Sigmoid colon (tissue), 7 donors: Measurements from ENCODE around the gene JPH4. TPM values are rescaled to one million over a fixed set of nuclear protein-coding genes. Genes with fewer than 3 reads are reported as not detected.

Experiments used
- DNase-seq: peaks from one replicate; pipeline ENCODE4 v3.0.0-alpha.2; 2019
- H3K27ac ChIP-seq, 4 donors: fragments of 200-600 bp; sonication (generic); one replicate each; pipeline ENCODE4 v1.5.1; 2016 to 2019; ENCODE audit warnings: mild to moderate bottlenecking in 1 of 4
- H3K27me3 ChIP-seq, 3 donors: fragments of 200-600 bp; sonication (generic); one replicate each; pipeline ENCODE4 v1.5.1; 2019; ENCODE audit warnings: mild to moderate bottlenecking in 1 of 3
- H3K36me3 ChIP-seq, 4 donors: fragments of 200-600 bp; sonication (generic); one replicate each; pipeline ENCODE4 v1.5.1; 2016 to 2019
- H3K4me1 ChIP-seq, 4 donors: fragments of 200-600 bp; sonication (generic); one replicate each; pipeline ENCODE4 v1.5.1; 2017 to 2019
- H3K4me3 ChIP-seq, 4 donors: fragments of 200-600 bp; sonication (generic); one replicate each; pipeline ENCODE4 v1.5.1; 2017 to 2019; ENCODE audit warnings: mild to moderate bottlenecking in 2 of 4, moderate library complexity in 1 of 4
- H3K9me3 ChIP-seq, 4 donors: fragments of 200-600 bp in 3 of 4; sonication (generic) in 3 of 4; one replicate each; pipeline versions ENCODE4 v1.5.1 to v1.6.1; 2013 to 2019
- EP300 ChIP-seq, 4 donors: sonication (generic); formaldehyde crosslinking; IDR thresholded peaks; one replicate each; pipeline ENCODE4 v1.6.1; 2017; ENCODE audit warnings: antibody characterized with exemption in 4 of 4
- POLR2A ChIP-seq, 2 donors: fragments of 450-650 bp; IDR thresholded peaks; one replicate each; pipeline ENCODE4 v1.6.1; 2016; ENCODE audit warnings: antibody characterized with exemption in 2 of 2, mild to moderate bottlenecking in 2 of 2, moderate library complexity in 2 of 2
- POLR2AphosphoS5 ChIP-seq, 4 donors: sonication (generic); formaldehyde crosslinking; IDR thresholded peaks; one replicate each; pipeline ENCODE4 v1.6.1; 2017; ENCODE audit warnings: antibody characterized with exemption in 4 of 4
- WGBS, 2 donors: extraction: QIAGEN DNeasy Blood & Tissue Kit; methylation state at CpG; one replicate each; pipeline ENCODE4 v1.1.7; 2013; 5-methylcytosine and 5-hydroxymethylcytosine counted together
- intact Hi-C: fragments of 100-400 bp; cut with DNase I; formaldehyde crosslinking; loops from one replicate; pipeline ENCODE4 v1.15.1; 2023
- polyA plus RNA-seq, 3 donors: library from polyadenylated mRNA; stranded (reverse); fragments of 200-250 nt; gene quantifications; one replicate each; pipeline ENCODE4 v1.2.3, GENCODE V29; 2013
- total RNA-seq, 4 donors: library from RNA; depleted of rRNA; stranded (reverse); fragments of >200 nt; gene quantifications; one replicate each; pipeline ENCODE4 v1.1.0, GENCODE V29; 2016
- TF ChIP-seq, protein P1 (sequence below), 4 experiments: fragments of 450-650 bp in 3 of 4; fragments of 200-600 bp in 1 of 4; IDR thresholded peaks; one replicate each; pipeline ENCODE4 v1.5.1; 2016 to 2019; ENCODE audit warnings: antibody characterized with exemption in 4 of 4, mild to moderate bottlenecking in 3 of 4, moderate library complexity in 2 of 4
- donor health status: healthy with polysubstance abuse.
- donor health status: Bipolar disorder and iron deficiency.
- donor health status: healthy.

The JPH4 gene
- total and polyA plus RNA-seq, 7 donors = 0.60 to 3.0 (median 1.6) TPM; not detected in 1

DNA sequence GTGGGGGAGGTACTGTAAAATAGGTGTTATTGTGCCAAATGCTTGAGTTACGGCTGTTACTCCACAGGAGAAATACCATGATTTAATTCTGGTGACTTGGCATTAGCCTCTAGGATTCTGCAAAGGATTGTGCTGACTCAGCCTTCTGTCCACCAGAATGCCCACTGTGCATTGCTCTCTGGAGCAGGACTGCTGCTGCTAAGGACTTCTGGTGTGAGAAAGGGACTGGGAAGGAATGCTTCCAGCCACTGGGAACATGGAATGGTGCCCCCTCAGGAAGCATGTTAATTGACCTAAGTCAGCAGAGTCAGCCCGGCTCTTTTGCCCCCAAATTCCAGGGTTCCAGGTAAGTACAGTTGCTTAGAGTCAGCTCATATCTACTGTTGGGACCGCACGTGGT is 59.9 kb downstream of the JPH4 start:
- DNase-seq = no peak
- TF ChIP-seq, protein P1, sequence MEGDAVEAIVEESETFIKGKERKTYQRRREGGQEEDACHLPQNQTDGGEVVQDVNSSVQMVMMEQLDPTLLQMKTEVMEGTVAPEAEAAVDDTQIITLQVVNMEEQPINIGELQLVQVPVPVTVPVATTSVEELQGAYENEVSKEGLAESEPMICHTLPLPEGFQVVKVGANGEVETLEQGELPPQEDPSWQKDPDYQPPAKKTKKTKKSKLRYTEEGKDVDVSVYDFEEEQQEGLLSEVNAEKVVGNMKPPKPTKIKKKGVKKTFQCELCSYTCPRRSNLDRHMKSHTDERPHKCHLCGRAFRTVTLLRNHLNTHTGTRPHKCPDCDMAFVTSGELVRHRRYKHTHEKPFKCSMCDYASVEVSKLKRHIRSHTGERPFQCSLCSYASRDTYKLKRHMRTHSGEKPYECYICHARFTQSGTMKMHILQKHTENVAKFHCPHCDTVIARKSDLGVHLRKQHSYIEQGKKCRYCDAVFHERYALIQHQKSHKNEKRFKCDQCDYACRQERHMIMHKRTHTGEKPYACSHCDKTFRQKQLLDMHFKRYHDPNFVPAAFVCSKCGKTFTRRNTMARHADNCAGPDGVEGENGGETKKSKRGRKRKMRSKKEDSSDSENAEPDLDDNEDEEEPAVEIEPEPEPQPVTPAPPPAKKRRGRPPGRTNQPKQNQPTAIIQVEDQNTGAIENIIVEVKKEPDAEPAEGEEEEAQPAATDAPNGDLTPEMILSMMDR (IDR thresholded peaks at IDR 0.05) = no peak
- no peak for TF ChIP-seq EP300 (IDR thresholded peaks at IDR 0.05)
- no peak for TF ChIP-seq POLR2AphosphoS5 (IDR thresholded peaks at IDR 0.05)
- no peak for TF ChIP-seq POLR2A (IDR thresholded peaks at IDR 0.05)
- no peaks in the 10 kb centered on the region for H3K27me3 ChIP-seq
- H3K27ac ChIP-seq = no peak overlapping the region
- WGBS, 2 donors = 86 to 91% methylated on average over 4 of the region's 4 CpGs
- intact Hi-C loops = no loop called here
- no peak overlapping the region for H3K4me3 ChIP-seq
- peaks cover 0 to 10% (median 7%) of the 10 kb centered on the region in 4 donors for H3K4me1 ChIP-seq
- no peaks in the 10 kb centered on the region for H3K9me3 ChIP-seq
- H3K36me3 ChIP-seq = no peaks in the 10 kb centered on the region

Other genes starting within 250 kb of the JPH4 start
- gene SLC22A17, start 225.9 kb downstream of the JPH4 start, total RNA-seq = 10 to 100 TPM; 18.1 to 38.8 (median 26.3) TPM
- gene SLC22A17, start 225.9 kb downstream of the JPH4 start, polyA plus RNA-seq = 10 to 100 TPM in 1 of 3 donors, under 1 TPM in 2; 0.60 to 10.6 (median 0.92) TPM
- gene EFS, start 213.6 kb downstream of the JPH4 start, total RNA-seq = 10 to 100 TPM in 3 of 4 donors, 1 to 10 TPM in 1; 10.0 to 19.9 (median 11.5) TPM
- gene EFS, start 213.6 kb downstream of the JPH4 start, polyA plus RNA-seq = 1 to 10 TPM in 2 of 3 donors, under 1 TPM in 1; 0.46 to 3.0 (median 2.9) TPM
- not detected for gene IL25, start 206.0 kb downstream of the JPH4 start, total RNA-seq
- not detected for gene IL25, start 206.0 kb downstream of the JPH4 start, polyA plus RNA-seq
- 1 to 10 TPM; 1.8 to 4.6 (median 3.8) TPM for gene CMTM5, start 201.7 kb downstream of the JPH4 start, total RNA-seq
- gene CMTM5, start 201.7 kb downstream of the JPH4 start, polyA plus RNA-seq = 1 to 10 TPM in 1 of 3 donors, not detected in 2; 1.2 TPM
- gene MYH6, start 170.5 kb downstream of the JPH4 start, total RNA-seq = not detected
- gene MYH6, start 170.5 kb downstream of the JPH4 start, polyA plus RNA-seq = 1 to 10 TPM; 1.5 to 4.9 (median 3.0) TPM
- gene MYH7, start 143.1 kb downstream of the JPH4 start, total RNA-seq = under 1 TPM in 2 of 4 donors, not detected in 2; under 0.01 to 0.14 TPM
- 10 to 100 TPM in 1 of 3 donors, 1 to 10 TPM in 1, under 1 TPM in 1; 0.28 to 11.6 (median 3.6) TPM for gene MYH7, start 143.1 kb downstream of the JPH4 start, polyA plus RNA-seq
- gene NGDN, start 109.1 kb downstream of the JPH4 start, total RNA-seq = 10 to 100 TPM; 23.3 to 46.2 (median 42.7) TPM
- 10 to 100 TPM; 28.2 to 39.6 (median 28.7) TPM for gene NGDN, start 109.1 kb downstream of the JPH4 start, polyA plus RNA-seq
- 1 to 10 TPM in 2 of 4 donors, under 1 TPM in 2; 0.33 to 1.9 (median 0.98) TPM for gene ZFHX2, start 27.0 kb downstream of the JPH4 start, total RNA-seq
- under 1 TPM in 2 of 3 donors, not detected in 1; under 0.01 to 0.57 TPM for gene ZFHX2, start 27.0 kb downstream of the JPH4 start, polyA plus RNA-seq
- 10 to 100 TPM in 3 of 4 donors, 1 to 10 TPM in 1; 8.9 to 30.6 (median 19.4) TPM for gene THTPA, start 22.5 kb downstream of the JPH4 start, total RNA-seq
- gene THTPA, start 22.5 kb downstream of the JPH4 start, polyA plus RNA-seq = 10 to 100 TPM; 19.2 to 35.4 (median 22.0) TPM
- gene AP1G2, start 11.0 kb downstream of the JPH4 start, total RNA-seq = 10 to 100 TPM; 16.4 to 37.1 (median 26.3) TPM
- 100 to 1,000 TPM in 1 of 3 donors, 10 to 100 TPM in 2; 33.0 to 124 (median 41.6) TPM for gene AP1G2, start 11.0 kb downstream of the JPH4 start, polyA plus RNA-seq
- gene DHRS2, start 57.6 kb upstream of the JPH4 start, total RNA-seq = not detected
- gene DHRS2, start 57.6 kb upstream of the JPH4 start, polyA plus RNA-seq = under 1 TPM in 1 of 3 donors, not detected in 2; 0.54 TPM